HG03439 (cell line): ENCODE measurements around the gene RABGAP1L.
"Not testable (repeated sequence)": the region's sequence is repeated elsewhere in the genome, so short reads cannot be mapped to it uniquely, and the experiment has no call there.

Experiments
- ATAC-seq: cut with Tn5 transposase; IDR thresholded peaks from one replicate; pipeline ENCODE4 v1.9.1; 2021; ENCODE audit warnings: mild to moderate bottlenecking, moderate library complexity; ENCODE audit not compliant: unreplicated experiment

Gene RABGAP1L

GRCh38 chr1:174649572-174649971 is 490.3 kb downstream of the RABGAP1L start:
- not testable (repeated sequence) for ATAC-seq

- no peak for ATAC-seq
These were observed 493.4 kb downstream of the RABGAP1L start for GRCh38 chr1:174652569-174653280.

GRCh38 chr1:174654560-174654959 is 495.2 kb downstream of the RABGAP1L start:
- ATAC-seq: no peak

- no peak for ATAC-seq
These were observed 497.2 kb downstream of the RABGAP1L start for GRCh38 chr1:174656409-174657059.

- no peak for ATAC-seq
These were observed 498.1 kb downstream of the RABGAP1L start for GRCh38 chr1:174657411-174657810.

- ATAC-seq: no peak
These were observed 498.6 kb downstream of the RABGAP1L start for GRCh38 chr1:174657893-174658292.

- no peak for ATAC-seq
These were observed 500.5 kb downstream of the RABGAP1L start for GRCh38 chr1:174659823-174660222.

- no peak for ATAC-seq
These were observed 501.2 kb downstream of the RABGAP1L start for GRCh38 chr1:174660476-174660875.

GRCh38 chr1:174663358-174663757 is 504.0 kb downstream of the RABGAP1L start:
- ATAC-seq: no peak

GRCh38 chr1:174666248-174666647 is 506.9 kb downstream of the RABGAP1L start:
- ATAC-seq: no peak

GRCh38 chr1:174671826-174672225 is 512.5 kb downstream of the RABGAP1L start:
- no peak for ATAC-seq

GRCh38 chr1:174676856-174677255 is 517.5 kb downstream of the RABGAP1L start:
- ATAC-seq: no peak

- no peak for ATAC-seq
These were observed 519.3 kb downstream of the RABGAP1L start for GRCh38 chr1:174678657-174679056.

- ATAC-seq: no peak
These were observed 520.8 kb downstream of the RABGAP1L start for GRCh38 chr1:174680101-174680500.

- no peak for ATAC-seq
These were observed 523.2 kb downstream of the RABGAP1L start for GRCh38 chr1:174682419-174683008.

GRCh38 chr1:174686213-174686612 is 526.9 kb downstream of the RABGAP1L start:
- no peak for ATAC-seq

- no peak for ATAC-seq
These were observed 530.2 kb downstream of the RABGAP1L start for GRCh38 chr1:174689524-174689923.

- no peak for ATAC-seq
These were observed 530.9 kb downstream of the RABGAP1L start for GRCh38 chr1:174690266-174690665.

GRCh38 chr1:174692313-174692712 is 533.0 kb downstream of the RABGAP1L start:
- no peak for ATAC-seq

- no peak for ATAC-seq
These were observed 533.8 kb downstream of the RABGAP1L start for GRCh38 chr1:174693085-174693484.

GRCh38 chr1:174693539-174693938 is 534.2 kb downstream of the RABGAP1L start:
- ATAC-seq: not testable (repeated sequence)
